SU-DHL-6 (cell line): Measurements from ENCODE around the gene EPHA3.

Source experiments
- H2AFZ ChIP-seq: fragments of 200-600 bp; sonication (generic); 2 replicates; pipeline ENCODE4 v1.6.1; 2014; ENCODE audit warnings: low read depth, mild to moderate bottlenecking, moderate library complexity, mixed read lengths, antibody characterized with exemption, low read length; ENCODE audit not compliant: severe bottlenecking
- H3F3A ChIP-seq: fragments of 200-600 bp; shearing (Covaris generic); 2 replicates; pipeline ENCODE4 v1.6.0; 2016; ENCODE audit warnings: antibody characterized with exemption, mild to moderate bottlenecking; ENCODE audit not compliant: insufficient read depth
- H3K27ac ChIP-seq: fragments of 200-600 bp; sonication (generic); 2 replicates; pipeline ENCODE4 v1.5.1; 2016; ENCODE audit warnings: low read depth, mild to moderate bottlenecking, low read length, moderate library complexity, mixed read lengths
- H3K27me3 ChIP-seq: fragments of 200-600 bp; sonication (generic), shearing (Covaris generic); 2 replicates; pipeline ENCODE4 v1.6.0; 2014; ENCODE audit warnings: mild to moderate bottlenecking, low read length
- H3K36me3 ChIP-seq: fragments of 200-600 bp; sonication (generic); 2 replicates; pipeline ENCODE4 v1.6.1; 2014; ENCODE audit warnings: mild to moderate bottlenecking, low read length, mixed read lengths
- H3K4me2 ChIP-seq: fragments of 300-600, 200-600 bp; shearing (Covaris generic), sonication (generic); 2 replicates; pipeline ENCODE4 v1.6.0; 2014; ENCODE audit warnings: low read length, low read depth, mild to moderate bottlenecking; ENCODE audit not compliant: poor library complexity, severe bottlenecking
- H3K4me3 ChIP-seq: fragments of 200-600 bp; sonication (generic); 2 replicates; pipeline ENCODE4 v1.5.1; 2014; ENCODE audit warnings: antibody characterized with exemption, low read length, mild to moderate bottlenecking, mixed read lengths; ENCODE audit not compliant: insufficient read depth, poor library complexity, severe bottlenecking
- H3K79me2 ChIP-seq: fragments of 200-600 bp; sonication (generic); 2 replicates; pipeline ENCODE4 v1.6.1; 2014; ENCODE audit warnings: mild to moderate bottlenecking, low read length, moderate library complexity; ENCODE audit not compliant: insufficient read depth
- H3K9ac ChIP-seq: fragments of 200-600 bp; sonication (generic); 2 replicates; pipeline ENCODE4 v1.7.0; 2014; ENCODE audit warnings: mild to moderate bottlenecking, low read length
- H3K9me2 ChIP-seq: fragments of 200-600 bp; sonication (generic); replicated peaks from 2 replicates; pipeline ENCODE4 v1.6.1; 2014; ENCODE audit warnings: low read length; ENCODE audit not compliant: insufficient read depth
- H3K9me3 ChIP-seq: fragments of 200-600 bp; sonication (generic); 2 replicates; pipeline ENCODE4 v1.6.1; 2014; ENCODE audit warnings: low read length, mixed read lengths; ENCODE audit not compliant: insufficient read depth
- H4K20me1 ChIP-seq: fragments of 200-600 bp; sonication (generic); 2 replicates; pipeline ENCODE4 v1.6.1; 2014; ENCODE audit warnings: low read depth, mild to moderate bottlenecking, antibody characterized with exemption, low read length, moderate library complexity, mixed read lengths
- CTCF ChIP-seq: fragments of 200-600 bp; sonication (generic); IDR thresholded peaks from one replicate; pipeline ENCODE4 v1.5.1; 2017; ENCODE audit warnings: antibody characterized with exemption, mild to moderate bottlenecking, low read length, moderate library complexity; ENCODE audit not compliant: insufficient read depth, poor library complexity, severe bottlenecking
- EZH2phosphoT487 ChIP-seq: fragments of 200-600 bp; sonication (generic), shearing (Covaris generic); conservative IDR thresholded peaks from 2 replicates; pipeline ENCODE4 v1.6.1; 2018; ENCODE audit warnings: mild to moderate bottlenecking, antibody characterized with exemption, low read length, moderate library complexity, mixed read lengths

The EPHA3 gene

GRCh38 chr3:89363171-89363570 is 255.8 kb downstream of the EPHA3 start:
- Histone ChIP-seq H3K4me3 (no peak overlapping the region), H3K27ac (no peak overlapping the region), H3K9me3 (no peaks in the 10 kb centered on the region), H3F3A (no peaks in the 10 kb centered on the region), H3K79me2 (no peaks in the 10 kb centered on the region), H3K9ac (no peak overlapping the region), H3K27me3 (no peaks in the 10 kb centered on the region), H4K20me1 (no peaks in the 10 kb centered on the region), H2AFZ (no peak overlapping the region), H3K9me2 (no peaks in the 10 kb centered on the region), H3K4me2 (no peak overlapping the region), H3K36me3 (no peaks in the 10 kb centered on the region)
- TF ChIP-seq EZH2phosphoT487 (no peak), CTCF (no peak)

- H3K79me2 ChIP-seq = no peaks in the 10 kb centered on the region
- no peaks in the 10 kb centered on the region for H3K36me3 ChIP-seq
- no peaks in the 10 kb centered on the region for H3K9me3 ChIP-seq
- H3K4me2 ChIP-seq = no peak overlapping the region
- no peak overlapping the region for H3K9ac ChIP-seq
- H3K4me3 ChIP-seq = no peak overlapping the region
- no peaks in the 10 kb centered on the region for H3K27me3 ChIP-seq
- no peak for TF ChIP-seq CTCF
- no peak for TF ChIP-seq EZH2phosphoT487
- no peak overlapping the region for H3K27ac ChIP-seq
- no peaks in the 10 kb centered on the region for H3F3A ChIP-seq
- H4K20me1 ChIP-seq = no peaks in the 10 kb centered on the region
- H2AFZ ChIP-seq = no peak overlapping the region
- H3K9me2 ChIP-seq = no peaks in the 10 kb centered on the region
These were observed 256.9 kb downstream of the EPHA3 start for GRCh38 chr3:89364314-89364713.

GRCh38 chr3:89367166-89367565 is 259.7 kb downstream of the EPHA3 start:
- Histone ChIP-seq H3K9me3 (no peaks in the 10 kb centered on the region), H3K27me3 (no peaks in the 10 kb centered on the region), H3K9ac (no peak overlapping the region), H3K36me3 (no peaks in the 10 kb centered on the region), H3K4me2 (no peak overlapping the region), H3K79me2 (no peaks in the 10 kb centered on the region), H3K4me3 (no peak overlapping the region), H2AFZ (no peak overlapping the region), H3K27ac (no peak overlapping the region), H4K20me1 (no peaks in the 10 kb centered on the region), H3K9me2 (no peaks in the 10 kb centered on the region), H3F3A (no peaks in the 10 kb centered on the region)
- TF ChIP-seq CTCF (no peak), EZH2phosphoT487 (no peak)

- H3K9me3 ChIP-seq = no peaks in the 10 kb centered on the region
- no peaks in the 10 kb centered on the region for H3K9me2 ChIP-seq
- H3K79me2 ChIP-seq = no peaks in the 10 kb centered on the region
- TF ChIP-seq EZH2phosphoT487 (no peak), CTCF (no peak)
- H4K20me1 ChIP-seq = no peaks in the 10 kb centered on the region
- H3K36me3 ChIP-seq = no peaks in the 10 kb centered on the region
- no peak overlapping the region for H2AFZ ChIP-seq
- H3K27ac ChIP-seq = no peak overlapping the region
- no peak overlapping the region for H3K4me3 ChIP-seq
- no peaks in the 10 kb centered on the region for H3F3A ChIP-seq
- H3K27me3 ChIP-seq = no peaks in the 10 kb centered on the region
- H3K4me2 ChIP-seq = no peak overlapping the region
- H3K9ac ChIP-seq = no peak overlapping the region
These were observed 261.4 kb downstream of the EPHA3 start for GRCh38 chr3:89368846-89369245.
